Common myeloid progenitor, CD34-positive (primary cell): ENCODE data around the gene DCAF5.

Experiments used
- CTCF ChIA-PET: fragments of 350-600 bp; sonication (Branson Sonifier 250); formaldehyde crosslinking; loops from one replicate; lab custom pipeline; 2021; ENCODE audit warnings: antibody characterized with exemption; lab: Charles Lee
- POLR2A ChIA-PET: fragments of 350-600 bp; sonication (Branson Sonifier 250); formaldehyde crosslinking; loops from one replicate; lab custom pipeline; 2021; ENCODE audit warnings: antibody characterized with exemption; lab: Charles Lee
- DNase-seq, 3 donors: peaks; one replicate each; pipeline versions ENCODE4 v3.0.0 to v3.0.0-alpha.2; 2013
- H3K27ac ChIP-seq, 2 experiments: 1 replicate in 1 of 2; 2 replicates in 1 of 2; pipeline ENCODE4 v1.7.0; 2013; ENCODE audit warnings: inconsistent platforms in 2 of 2, low read length in 2 of 2, mild to moderate bottlenecking in 2 of 2, low read depth in 1 of 2, moderate library complexity in 1 of 2; ENCODE audit not compliant: severe bottlenecking in 2 of 2, insufficient read depth in 1 of 2, poor library complexity in 1 of 2
- H3K27me3 ChIP-seq, 5 experiments: replicated peaks in 2 of 5; 1 replicate in 3 of 5; 2 replicates in 2 of 5; pipeline versions ENCODE4 v1.6.1 to v1.7.0; 2013; ENCODE audit warnings: low read length in 4 of 5, mild to moderate bottlenecking in 2 of 5, moderate library complexity in 2 of 5, inconsistent platforms in 1 of 5; ENCODE audit not compliant: insufficient read depth in 5 of 5, control insufficient read depth in 4 of 5
- H3K36me3 ChIP-seq, 4 experiments: 1 replicate in 2 of 4; 2 replicates in 2 of 4; pipeline versions ENCODE4 v1.6.1 to v1.7.0; 2013; ENCODE audit warnings: low read length in 3 of 4, control low read depth in 1 of 4, mild to moderate bottlenecking in 1 of 4; ENCODE audit not compliant: control insufficient read depth in 4 of 4, insufficient read depth in 4 of 4
- H3K4me1 ChIP-seq, 4 experiments: 1 replicate in 3 of 4; 2 replicates in 1 of 4; pipeline versions ENCODE4 v1.6.1 to v1.7.1; 2013; ENCODE audit warnings: low read length in 3 of 4, mild to moderate bottlenecking in 3 of 4, control low read depth in 1 of 4, inconsistent platforms in 1 of 4, moderate library complexity in 1 of 4; ENCODE audit not compliant: control insufficient read depth in 4 of 4, insufficient read depth in 4 of 4; ENCODE audit errors: control extremely low read depth in 1 of 4
- H3K4me3 ChIP-seq, 7 experiments: 1 replicate in 4 of 7; 2 replicates in 3 of 7; pipeline versions ENCODE4 v1.5.1 to v1.7.0; 2013; ENCODE audit warnings: mild to moderate bottlenecking in 7 of 7, low read length in 6 of 7, moderate library complexity in 6 of 7, inconsistent platforms in 2 of 7, low read depth in 2 of 7, control low read depth in 1 of 7; ENCODE audit not compliant: insufficient read depth in 4 of 7, control insufficient read depth in 1 of 7; ENCODE audit errors: extremely low read depth in 1 of 7
- H3K9me3 ChIP-seq, 5 experiments: 1 replicate in 4 of 5; 2 replicates in 1 of 5; pipeline versions ENCODE4 v1.6.1 to v1.7.1; 2013; ENCODE audit warnings: low read length in 4 of 5, mild to moderate bottlenecking in 2 of 5, inconsistent platforms in 1 of 5, low read depth in 1 of 5, moderate library complexity in 1 of 5; ENCODE audit not compliant: control insufficient read depth in 4 of 5, insufficient read depth in 2 of 5; ENCODE audit errors: control extremely low read depth in 1 of 5
- WGBS: methylation state at CpG from one replicate; pipeline ENCODE4 v1.1.5; 2013; ENCODE audit not compliant: insufficient coverage; 5-methylcytosine and 5-hydroxymethylcytosine counted together

DCAF5 gene

GRCh38 chr14:69014829-69015259 lies 138.1 kb downstream of the DCAF5 start:
- CTCF ChIA-PET: interaction anchor here (1.2 kb wide), 1 partner anchor 89 kb away, joined by 3 read pairs; no protein-coding TSS in a partner anchor
- H3K9me3 ChIP-seq: no peaks in the 10 kb centered on the region
- H3K27ac ChIP-seq: no peak overlapping the region
- POLR2A ChIA-PET: no interaction called here
- no peaks in the 10 kb centered on the region for H3K27me3 ChIP-seq
- no peak for DNase-seq
- no peak overlapping the region for H3K4me3 ChIP-seq
- H3K4me1 ChIP-seq: peaks cover 0 to 14% (median 13%) of the 10 kb centered on the region in 4 experiments
- H3K36me3 ChIP-seq: no peaks in the 10 kb centered on the region
- 82% methylated on average over 6 of the region's 6 CpGs for WGBS

- POLR2A ChIA-PET: no interaction called here
- H3K27ac ChIP-seq: no peak overlapping the region
- DNase-seq: peak; percentile 34 to 89 (median 87)
- 70% methylated on average over 12 of the region's 12 CpGs for WGBS
- H3K27me3 ChIP-seq: no peaks in the 10 kb centered on the region
- H3K9me3 ChIP-seq: no peaks in the 10 kb centered on the region
- H3K4me3 ChIP-seq: no peak overlapping the region
- no peaks in the 10 kb centered on the region for H3K36me3 ChIP-seq
- CTCF ChIA-PET: interaction anchor here (0.8 to 1.3 kb wide), 5 partner anchors 10 to 165 kb away, joined by 3 to 4 read pairs (median 3); no protein-coding TSS in a partner anchor
- H3K4me1 ChIP-seq: peaks cover 0 to 14% (median 13%) of the 10 kb centered on the region in 4 experiments
Observed at GRCh38 chr14:69013943-69014782, 138.8 kb downstream of the DCAF5 start.

- no peaks in the 10 kb centered on the region for H3K9me3 ChIP-seq
- ChIA-PET POLR2A (no interaction called here), CTCF (interaction anchor here (0.6 to 1.4 kb wide), 6 partner anchors 12 to 536 kb away, joined by 3 to 4 read pairs (median 3); no protein-coding TSS in a partner anchor)
- no peaks in the 10 kb centered on the region for H3K36me3 ChIP-seq
- no peaks in the 10 kb centered on the region for H3K27me3 ChIP-seq
- peaks cover 0 to 14% (median 13%) of the 10 kb centered on the region in 4 experiments for H3K4me1 ChIP-seq
- no peak overlapping the region for H3K4me3 ChIP-seq
- 100% methylated on average over 2 of the region's 5 CpGs for WGBS
- DNase-seq: no peak
- H3K27ac ChIP-seq: no peak overlapping the region
Observed at GRCh38 chr14:69012256-69012953, 140.5 kb downstream of the DCAF5 start.

GRCh38 chr14:69010648-69011047 lies 142.3 kb downstream of the DCAF5 start:
- H3K4me1 ChIP-seq: peaks cover 0 to 15% (median 14%) of the 10 kb centered on the region in 4 experiments
- H3K9me3 ChIP-seq: no peaks in the 10 kb centered on the region
- CTCF ChIA-PET: interaction anchor here (1.1 to 1.3 kb wide), 2 partner anchors 101 to 142 kb away, joined by 3 read pairs; no protein-coding TSS in a partner anchor
- H3K4me3 ChIP-seq: no peak overlapping the region
- WGBS: 100% methylated on average over 1 of the region's 1 CpG
- no peaks in the 10 kb centered on the region for H3K36me3 ChIP-seq
- POLR2A ChIA-PET: no interaction called here
- H3K27me3 ChIP-seq: no peaks in the 10 kb centered on the region
- H3K27ac ChIP-seq: no peak overlapping the region
- DNase-seq: no peak

DNA sequence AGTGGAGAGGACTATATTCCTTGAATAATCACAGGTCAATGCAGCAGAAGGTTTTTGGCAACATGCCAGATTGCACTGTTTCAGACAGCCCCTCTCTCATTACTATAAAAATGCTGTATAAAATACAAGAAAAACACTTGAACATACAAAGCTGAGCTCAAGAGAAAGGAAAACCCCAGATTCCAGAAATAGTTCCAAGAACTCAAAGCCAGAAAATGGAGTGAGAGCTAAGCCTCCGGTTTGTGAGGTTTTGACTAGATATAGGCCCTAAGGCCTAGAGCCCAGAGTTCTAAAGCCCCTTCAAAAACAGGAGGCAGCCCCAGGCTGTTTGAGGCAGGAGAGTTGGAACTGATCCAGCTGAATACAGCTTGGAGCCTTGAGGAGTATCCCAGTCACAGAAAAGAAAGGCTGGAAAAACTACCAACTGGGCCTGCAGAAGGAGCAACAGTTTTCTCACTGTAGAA lies 144.5 kb downstream of the DCAF5 start:
- no peak overlapping the region for H3K27ac ChIP-seq
- ChIA-PET CTCF (interaction anchor here (0.9 kb wide), 1 partner anchor 23 kb away, joined by 3 read pairs; no protein-coding TSS in a partner anchor), POLR2A (no interaction called here)
- no peaks in the 10 kb centered on the region for H3K36me3 ChIP-seq
- peaks cover 0 to 2% (median 1%) of the 10 kb centered on the region in 4 experiments for H3K4me1 ChIP-seq
- no peak for DNase-seq
- H3K9me3 ChIP-seq: no peaks in the 10 kb centered on the region
- no peak overlapping the region for H3K4me3 ChIP-seq
- 100% methylated on average over 1 of the region's 1 CpG for WGBS
- H3K27me3 ChIP-seq: no peaks in the 10 kb centered on the region

- Histone ChIP-seq H3K4me1 (peaks cover 0 to 2% (median 0%) of the 10 kb centered on the region in 4 experiments), H3K36me3 (no peaks in the 10 kb centered on the region), H3K27me3 (no peaks in the 10 kb centered on the region), H3K27ac (no peak overlapping the region), H3K4me3 (no peak overlapping the region), H3K9me3 (no peaks in the 10 kb centered on the region)
- CTCF ChIA-PET: no interaction called here
- 95% methylated on average over 3 of the region's 5 CpGs for WGBS
- no peak for DNase-seq
- POLR2A ChIA-PET: no interaction called here
Observed at GRCh38 chr14:69006346-69006745, 146.6 kb downstream of the DCAF5 start.
